ENCODE data around the gene PDE4D.

Gene PDE4D

DNA sequence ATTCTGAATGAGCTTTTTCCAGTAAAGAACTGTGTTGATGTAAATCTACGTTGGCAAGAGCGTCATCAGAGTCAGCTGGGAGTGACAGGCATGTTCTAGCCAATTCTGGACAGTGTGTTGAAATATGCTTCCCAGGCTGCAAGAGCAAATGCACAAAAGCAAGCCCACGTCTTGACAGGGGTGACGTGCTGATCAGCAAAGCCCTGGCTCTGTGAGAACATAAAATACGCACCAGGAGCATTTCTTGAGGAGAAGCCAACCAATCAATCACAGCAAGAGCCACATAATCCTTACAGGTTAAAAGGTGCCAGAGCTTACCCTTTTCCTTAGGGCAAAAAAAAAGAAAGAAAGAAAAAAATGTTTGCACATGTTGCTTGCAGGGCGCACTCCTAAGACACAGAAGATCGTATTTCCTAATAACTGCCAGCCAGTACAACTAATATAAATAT lies 148.1 kb downstream of the PDE4D start:
- 86 to 90% methylated on average over 2 to 4 of the region's 7 CpGs for WGBS, 2 experiments (ENCODE audit: insufficient coverage in 2 of 2)

GRCh38 chr5:59744531-59744992 lies 149.0 kb downstream of the PDE4D start:
- H3K27ac ChIP-seq (ENCODE audit: low read depth, low read length, severe bottlenecking) = no peak overlapping the region
- no peaks in the 10 kb centered on the region for H3K36me3 ChIP-seq (ENCODE audit: control insufficient read depth, insufficient read depth, low read length)
- H3K4me3 ChIP-seq (ENCODE audit: extremely low read depth, insufficient read depth, low read length, poor library complexity, severe bottlenecking) = no peak overlapping the region
- H3K9me3 ChIP-seq (ENCODE audit: control insufficient read depth, low read length) = no peaks in the 10 kb centered on the region
- no peaks in the 10 kb centered on the region for H3K4me1 ChIP-seq (ENCODE audit: control insufficient read depth, insufficient read depth, low read length, poor library complexity, severe bottlenecking)

More for the DNA sequence above, 148.1 kb downstream of the PDE4D start:
- H3K36me3 ChIP-seq (ENCODE audit: control insufficient read depth, insufficient read depth, low read length) = no peaks in the 10 kb centered on the region
- H3K9me3 ChIP-seq (ENCODE audit: control insufficient read depth, low read length) = no peaks in the 10 kb centered on the region
- no peak overlapping the region for H3K27ac ChIP-seq (ENCODE audit: low read depth, low read length, severe bottlenecking)
- no peaks in the 10 kb centered on the region for H3K4me1 ChIP-seq (ENCODE audit: control insufficient read depth, insufficient read depth, low read length, poor library complexity, severe bottlenecking)
- no peak overlapping the region for H3K4me3 ChIP-seq (ENCODE audit: extremely low read depth, insufficient read depth, low read length, poor library complexity, severe bottlenecking)

GRCh38 chr5:59741599-59741998 lies 151.9 kb downstream of the PDE4D start:
- H3K4me1 ChIP-seq (ENCODE audit: control insufficient read depth, insufficient read depth, low read length, poor library complexity, severe bottlenecking) = no peaks in the 10 kb centered on the region
- H3K27ac ChIP-seq (ENCODE audit: low read depth, low read length, severe bottlenecking) = no peak overlapping the region
- H3K36me3 ChIP-seq (ENCODE audit: control insufficient read depth, insufficient read depth, low read length) = no peaks in the 10 kb centered on the region
- no peaks in the 10 kb centered on the region for H3K9me3 ChIP-seq (ENCODE audit: control insufficient read depth, low read length)
- 83 to 100% methylated on average over 2 of the region's 3 CpGs for WGBS, 2 experiments (ENCODE audit: insufficient coverage in 2 of 2)
- no peak overlapping the region for H3K4me3 ChIP-seq (ENCODE audit: extremely low read depth, insufficient read depth, low read length, poor library complexity, severe bottlenecking)

- WGBS, 2 experiments (ENCODE audit: insufficient coverage in 2 of 2) = no CpG with 5 or more reads among the region's 1 CpG
- Histone ChIP-seq H3K4me3 (ENCODE audit: extremely low read depth, insufficient read depth, low read length, poor library complexity, severe bottlenecking) (no peak overlapping the region), H3K27ac (ENCODE audit: low read depth, low read length, severe bottlenecking) (no peak overlapping the region), H3K36me3 (ENCODE audit: control insufficient read depth, insufficient read depth, low read length) (no peaks in the 10 kb centered on the region), H3K9me3 (ENCODE audit: control insufficient read depth, low read length) (no peaks in the 10 kb centered on the region), H3K4me1 (ENCODE audit: control insufficient read depth, insufficient read depth, low read length, poor library complexity, severe bottlenecking) (no peaks in the 10 kb centered on the region)
These were observed 155.5 kb downstream of the PDE4D start for GRCh38 chr5:59738024-59738423.

DNA sequence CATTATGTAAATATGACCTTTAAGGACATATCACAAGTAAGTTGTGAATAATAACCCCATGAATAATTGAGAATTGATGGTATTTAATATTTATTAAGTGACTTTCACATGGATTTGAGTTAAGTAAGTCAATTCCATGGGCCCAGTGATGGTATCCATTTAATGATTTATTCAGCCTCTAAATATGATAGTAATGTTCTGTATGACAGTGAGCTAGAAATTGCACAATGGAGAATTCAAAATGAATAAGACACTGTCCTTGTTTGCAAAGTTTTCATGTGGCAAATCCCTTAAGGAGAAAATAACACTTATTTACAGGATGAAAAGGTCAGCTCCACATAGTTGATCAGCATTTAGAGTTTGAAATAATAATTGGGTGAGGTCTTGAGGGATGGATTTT lies 160.7 kb downstream of the PDE4D start:
- Histone ChIP-seq H3K4me1 (ENCODE audit: control insufficient read depth, insufficient read depth, low read length, poor library complexity, severe bottlenecking) (no peaks in the 10 kb centered on the region), H3K27ac (ENCODE audit: low read depth, low read length, severe bottlenecking) (no peak overlapping the region), H3K36me3 (ENCODE audit: control insufficient read depth, insufficient read depth, low read length) (no peaks in the 10 kb centered on the region), H3K9me3 (ENCODE audit: control insufficient read depth, low read length) (no peaks in the 10 kb centered on the region), H3K4me3 (ENCODE audit: extremely low read depth, insufficient read depth, low read length, poor library complexity, severe bottlenecking) (no peak overlapping the region)

GRCh38 chr5:59732301-59732700 lies 161.2 kb downstream of the PDE4D start:
- Histone ChIP-seq H3K4me1 (ENCODE audit: control insufficient read depth, insufficient read depth, low read length, poor library complexity, severe bottlenecking) (no peaks in the 10 kb centered on the region), H3K36me3 (ENCODE audit: control insufficient read depth, insufficient read depth, low read length) (no peaks in the 10 kb centered on the region), H3K4me3 (ENCODE audit: extremely low read depth, insufficient read depth, low read length, poor library complexity, severe bottlenecking) (no peak overlapping the region), H3K27ac (ENCODE audit: low read depth, low read length, severe bottlenecking) (no peak overlapping the region), H3K9me3 (ENCODE audit: control insufficient read depth, low read length) (no peaks in the 10 kb centered on the region)
- WGBS, 2 experiments (ENCODE audit: insufficient coverage in 2 of 2) = 83% methylated on average over 1 of the region's 2 CpGs; no CpG with 5 or more reads in 1 of the 2 experiments

- Histone ChIP-seq H3K9me3 (ENCODE audit: control insufficient read depth, low read length) (no peaks in the 10 kb centered on the region), H3K4me1 (ENCODE audit: control insufficient read depth, insufficient read depth, low read length, poor library complexity, severe bottlenecking) (no peaks in the 10 kb centered on the region), H3K36me3 (ENCODE audit: control insufficient read depth, insufficient read depth, low read length) (no peaks in the 10 kb centered on the region), H3K27ac (ENCODE audit: low read depth, low read length, severe bottlenecking) (no peak overlapping the region), H3K4me3 (ENCODE audit: extremely low read depth, insufficient read depth, low read length, poor library complexity, severe bottlenecking) (no peak overlapping the region)
- no CpG with 5 or more reads among the region's 1 CpG for WGBS, 2 experiments (ENCODE audit: insufficient coverage in 2 of 2)
These were observed 161.7 kb downstream of the PDE4D start for GRCh38 chr5:59731809-59732208.

DNA sequence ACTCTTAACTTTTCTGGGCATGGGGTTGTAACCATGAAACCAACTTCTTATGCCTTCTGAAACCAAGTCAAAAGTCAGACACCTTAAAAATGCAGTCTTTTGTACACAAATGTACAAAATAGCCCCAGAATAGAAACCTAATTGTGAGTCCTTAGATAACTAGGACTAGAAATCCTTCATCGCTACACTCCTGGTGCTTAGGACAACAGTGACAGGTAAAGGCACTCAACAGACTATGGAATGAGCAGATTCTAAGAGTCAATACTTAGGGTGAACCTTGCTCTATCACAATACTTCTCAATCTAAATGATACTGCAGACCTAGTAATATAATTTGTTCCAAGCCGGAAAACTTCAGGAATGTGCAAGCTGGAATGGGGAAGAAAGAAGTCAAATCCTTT lies 163.7 kb downstream of the PDE4D start:
- Histone ChIP-seq H3K4me3 (ENCODE audit: extremely low read depth, insufficient read depth, low read length, poor library complexity, severe bottlenecking) (no peak overlapping the region), H3K9me3 (ENCODE audit: control insufficient read depth, low read length) (no peaks in the 10 kb centered on the region), H3K4me1 (ENCODE audit: control insufficient read depth, insufficient read depth, low read length, poor library complexity, severe bottlenecking) (no peaks in the 10 kb centered on the region), H3K36me3 (ENCODE audit: control insufficient read depth, insufficient read depth, low read length) (no peaks in the 10 kb centered on the region), H3K27ac (ENCODE audit: low read depth, low read length, severe bottlenecking) (no peak overlapping the region)
- WGBS, 2 experiments (ENCODE audit: insufficient coverage in 2 of 2) = 83% methylated on average over 1 of the region's 2 CpGs; no CpG with 5 or more reads in 1 of the 2 experiments

GRCh38 chr5:59729357-59729756 lies 164.2 kb downstream of the PDE4D start:
- no peak overlapping the region for H3K4me3 ChIP-seq (ENCODE audit: extremely low read depth, insufficient read depth, low read length, poor library complexity, severe bottlenecking)
- no peak overlapping the region for H3K27ac ChIP-seq (ENCODE audit: low read depth, low read length, severe bottlenecking)
- no peaks in the 10 kb centered on the region for H3K36me3 ChIP-seq (ENCODE audit: control insufficient read depth, insufficient read depth, low read length)
- WGBS, 2 experiments (ENCODE audit: insufficient coverage in 2 of 2) = no CpG with 5 or more reads among the region's 3 CpGs
- no peaks in the 10 kb centered on the region for H3K9me3 ChIP-seq (ENCODE audit: control insufficient read depth, low read length)
- H3K4me1 ChIP-seq (ENCODE audit: control insufficient read depth, insufficient read depth, low read length, poor library complexity, severe bottlenecking) = no peaks in the 10 kb centered on the region

DNA sequence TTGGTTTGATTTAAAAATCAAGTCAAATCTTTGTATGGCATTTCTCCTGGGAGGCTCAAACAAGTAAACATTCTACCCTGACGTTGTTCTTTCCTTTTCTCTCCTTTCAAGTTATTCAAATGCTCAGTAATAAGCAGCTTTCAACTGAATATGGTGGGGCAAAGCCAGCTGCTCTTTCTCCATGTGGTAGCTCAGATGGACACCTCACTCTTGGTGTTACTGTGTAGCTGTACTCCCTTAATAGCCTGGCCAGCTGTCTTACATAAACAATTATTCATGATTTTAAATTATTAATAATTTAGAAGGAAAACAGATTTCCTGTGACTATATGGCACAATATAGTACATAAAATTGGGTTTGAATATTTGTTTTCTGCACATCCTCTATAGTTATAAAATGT lies 165.2 kb downstream of the PDE4D start:
- WGBS, 2 experiments (ENCODE audit: insufficient coverage in 2 of 2) = 67% methylated on average over 1 of the region's 1 CpG; no CpG with 5 or more reads in 1 of the 2 experiments
- Histone ChIP-seq H3K4me3 (ENCODE audit: extremely low read depth, insufficient read depth, low read length, poor library complexity, severe bottlenecking) (no peak overlapping the region), H3K27ac (ENCODE audit: low read depth, low read length, severe bottlenecking) (no peak overlapping the region), H3K9me3 (ENCODE audit: control insufficient read depth, low read length) (no peaks in the 10 kb centered on the region), H3K4me1 (ENCODE audit: control insufficient read depth, insufficient read depth, low read length, poor library complexity, severe bottlenecking) (no peaks in the 10 kb centered on the region), H3K36me3 (ENCODE audit: control insufficient read depth, insufficient read depth, low read length) (no peaks in the 10 kb centered on the region)

DNA sequence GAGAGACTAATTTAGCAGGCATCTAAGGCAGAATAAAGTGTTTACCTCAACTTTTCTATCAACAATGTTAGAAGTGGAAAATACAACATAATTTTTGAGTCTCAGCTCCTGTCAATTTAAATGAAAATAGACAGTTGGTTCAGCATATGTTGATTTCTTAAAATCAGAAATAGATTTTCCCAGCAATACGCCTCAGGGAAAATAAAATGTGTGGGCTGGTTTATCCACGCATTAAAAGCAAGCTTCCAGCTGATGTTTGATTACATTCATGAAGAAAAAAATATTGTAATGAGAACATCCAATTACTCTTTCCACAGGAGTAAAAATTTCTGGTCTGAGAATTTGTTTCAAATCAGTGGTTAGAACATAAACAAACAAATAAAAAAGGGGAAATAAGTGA lies 166.3 kb downstream of the PDE4D start:
- no peaks in the 10 kb centered on the region for H3K9me3 ChIP-seq (ENCODE audit: control insufficient read depth, low read length)
- H3K4me3 ChIP-seq (ENCODE audit: extremely low read depth, insufficient read depth, low read length, poor library complexity, severe bottlenecking) = no peak overlapping the region
- H3K4me1 ChIP-seq (ENCODE audit: control insufficient read depth, insufficient read depth, low read length, poor library complexity, severe bottlenecking) = no peaks in the 10 kb centered on the region
- no peaks in the 10 kb centered on the region for H3K36me3 ChIP-seq (ENCODE audit: control insufficient read depth, insufficient read depth, low read length)
- H3K27ac ChIP-seq (ENCODE audit: low read depth, low read length, severe bottlenecking) = no peak overlapping the region
- WGBS, 2 experiments (ENCODE audit: insufficient coverage in 2 of 2) = no CpG with 5 or more reads among the region's 2 CpGs

- H3K36me3 ChIP-seq (ENCODE audit: control insufficient read depth, insufficient read depth, low read length) = no peaks in the 10 kb centered on the region
- H3K4me3 ChIP-seq (ENCODE audit: extremely low read depth, insufficient read depth, low read length, poor library complexity, severe bottlenecking) = no peak overlapping the region
- no peak overlapping the region for H3K27ac ChIP-seq (ENCODE audit: low read depth, low read length, severe bottlenecking)
- no peaks in the 10 kb centered on the region for H3K9me3 ChIP-seq (ENCODE audit: control insufficient read depth, low read length)
- no peaks in the 10 kb centered on the region for H3K4me1 ChIP-seq (ENCODE audit: control insufficient read depth, insufficient read depth, low read length, poor library complexity, severe bottlenecking)
- no CpG with 5 or more reads among the region's 1 CpG for WGBS, 2 experiments (ENCODE audit: insufficient coverage in 2 of 2)
These were observed 168.1 kb downstream of the PDE4D start for GRCh38 chr5:59725392-59725767.
